ENCODE data around the gene IGSF3. TPM values are rescaled to one million over a fixed set of nuclear protein-coding genes. Genes with fewer than 3 reads are reported as not detected.

Gene IGSF3
- total RNA-seq, 1 donor from 2014 or later = 43.3 TPM

- H3K4me1 Mint-ChIP-seq (ENCODE audit: low read depth) = peaks cover 7% of the 10 kb centered on the region
- H3K9me3 Mint-ChIP-seq (ENCODE audit: low read depth) = no peaks in the 10 kb centered on the region
- H3K4me3 Mint-ChIP-seq (ENCODE audit: low read depth) = no peak overlapping the region
- DNase-seq (ENCODE audit: low spot score, unreplicated experiment) = no peak
- peaks cover 11% of the 10 kb centered on the region for H3K27me3 Mint-ChIP-seq
- H3K27ac Mint-ChIP-seq = no peak overlapping the region
- peaks cover 3% of the 10 kb centered on the region for H3K36me3 Mint-ChIP-seq (ENCODE audit: insufficient read depth)
- no peak for TF ChIP-seq CTCF (IDR thresholded peaks at IDR 0.05; ENCODE audit: unreplicated experiment)
These were observed 94.0 kb downstream of the IGSF3 start for GRCh38 chr1:116573431-116574095.

GRCh38 chr1:116572771-116573430 is 94.6 kb downstream of the IGSF3 start:
- DNase-seq (ENCODE audit: low spot score, unreplicated experiment) = no peak
- H3K27ac Mint-ChIP-seq = no peak overlapping the region
- TF ChIP-seq CTCF (IDR thresholded peaks at IDR 0.05; ENCODE audit: unreplicated experiment) = no peak
- H3K4me3 Mint-ChIP-seq (ENCODE audit: low read depth) = no peak overlapping the region
- peaks cover 7% of the 10 kb centered on the region for H3K4me1 Mint-ChIP-seq (ENCODE audit: low read depth)
- H3K36me3 Mint-ChIP-seq (ENCODE audit: insufficient read depth) = peaks cover 3% of the 10 kb centered on the region
- no peaks in the 10 kb centered on the region for H3K9me3 Mint-ChIP-seq (ENCODE audit: low read depth)
- H3K27me3 Mint-ChIP-seq = peaks cover 11% of the 10 kb centered on the region

- H3K27ac Mint-ChIP-seq = no peak overlapping the region
- H3K4me1 Mint-ChIP-seq (ENCODE audit: low read depth) = peaks cover 7% of the 10 kb centered on the region
- peaks cover 11% of the 10 kb centered on the region for H3K27me3 Mint-ChIP-seq
- H3K36me3 Mint-ChIP-seq (ENCODE audit: insufficient read depth) = peaks cover 3% of the 10 kb centered on the region
- TF ChIP-seq CTCF (IDR thresholded peaks at IDR 0.05; ENCODE audit: unreplicated experiment) = no peak
- DNase-seq (ENCODE audit: low spot score, unreplicated experiment) = no peak
- H3K9me3 Mint-ChIP-seq (ENCODE audit: low read depth) = no peaks in the 10 kb centered on the region
- peak overlapping the region; percentile 71 for H3K4me3 Mint-ChIP-seq (ENCODE audit: low read depth)
These were observed 95.4 kb downstream of the IGSF3 start for GRCh38 chr1:116572099-116572498.

- Mint-ChIP-seq H3K36me3 (ENCODE audit: insufficient read depth) (no peaks in the 10 kb centered on the region), H3K27me3 (peaks cover 11% of the 10 kb centered on the region), H3K27ac (peak overlapping the region; percentile 90)
These were observed 96.2 kb downstream of the IGSF3 start for GRCh38 chr1:116571215-116571919.

More at GRCh38 chr1:116571215-116571919, 96.2 kb downstream of the IGSF3 start:
- Mint-ChIP-seq H3K4me3 (ENCODE audit: low read depth) (peak overlapping the region; percentile 71), H3K9me3 (ENCODE audit: low read depth) (no peaks in the 10 kb centered on the region), H3K4me1 (ENCODE audit: low read depth) (peaks cover 7% of the 10 kb centered on the region)
- DNase-seq (ENCODE audit: low spot score, unreplicated experiment) = no peak
- TF ChIP-seq CTCF (IDR thresholded peaks at IDR 0.05; ENCODE audit: unreplicated experiment) = no peak
